OCI-LY7 (cell line): Measurements from ENCODE around the gene PANX3. TPM values are rescaled to one million over a fixed set of nuclear protein-coding genes. Genes with fewer than 3 reads are reported as not detected.
A peak's percentile ranks its signal among the peaks of the same experiment; 100 is the strongest.

ENCODE experiments used
- BruUV-seq: library from RNA; stranded (reverse); fragments of 400-500 nt; replicated peaks from 2 replicates; lab custom pipeline; 2021; lab: Mats Ljungman, UMichigan
- CTCF ChIA-PET: fragments of 300-600 bp; sonication (Branson Sonifier 250); formaldehyde crosslinking; loops from one replicate; lab custom pipeline; 2022; ENCODE audit warnings: antibody characterized with exemption; ENCODE audit not compliant: unreplicated experiment; lab: Charles Lee
- POLR2A ChIA-PET: fragments of 300-600 bp; sonication (Branson Sonifier 250); formaldehyde crosslinking; loops from one replicate; lab custom pipeline; 2022; ENCODE audit warnings: antibody characterized with exemption; lab: Charles Lee
- DNase-seq: peaks from one replicate; pipeline ENCODE4 v3.0.0-alpha.2; 2015; ENCODE audit warnings: low spot score
- H2AFZ ChIP-seq: fragments of 200-600 bp; sonication (generic), shearing (Covaris generic); 2 replicates; pipeline ENCODE4 v1.6.1; 2014; ENCODE audit warnings: mild to moderate bottlenecking, antibody characterized with exemption, low read length, moderate library complexity
- H3K27ac ChIP-seq: fragments of 200-600 bp; sonication (generic); 2 replicates; pipeline ENCODE4 v1.5.1; 2014; ENCODE audit warnings: mixed run types, low read depth, mild to moderate bottlenecking, moderate library complexity, low read length, inconsistent platforms; ENCODE audit not compliant: poor library complexity, severe bottlenecking
- H3K36me3 ChIP-seq: fragments of 200-600 bp; sonication (generic); 2 replicates; pipeline ENCODE4 v1.6.1; 2014; ENCODE audit warnings: mild to moderate bottlenecking, antibody characterized with exemption, low read length, moderate library complexity, mixed read lengths; ENCODE audit not compliant: insufficient read depth
- H3K4me1 ChIP-seq: fragments of 200-600 bp; sonication (generic); 2 replicates; pipeline ENCODE4 v1.5.1; 2014; ENCODE audit warnings: mild to moderate bottlenecking, low read length; ENCODE audit not compliant: insufficient read depth, poor library complexity, severe bottlenecking
- H3K4me2 ChIP-seq: fragments of 200-600 bp; sonication (generic); 2 replicates; pipeline ENCODE4 v1.6.1; 2014; ENCODE audit warnings: mild to moderate bottlenecking, low read length
- H3K4me3 ChIP-seq: fragments of 200-600 bp; sonication (generic); 2 replicates; pipeline ENCODE4 v1.5.1; 2014; ENCODE audit warnings: mild to moderate bottlenecking, low read depth, low read length; ENCODE audit not compliant: poor library complexity, severe bottlenecking
- H3K79me2 ChIP-seq: fragments of 200-600 bp; sonication (generic); 2 replicates; pipeline ENCODE4 v1.6.1; 2016; ENCODE audit warnings: low read depth, mild to moderate bottlenecking, low read length, moderate library complexity, mixed read lengths; ENCODE audit not compliant: insufficient read depth
- H3K9me2 ChIP-seq: fragments of 200-600 bp; sonication (generic); 2 replicates; pipeline ENCODE4 v1.6.1; 2016; ENCODE audit warnings: mild to moderate bottlenecking, low read length, mixed read lengths; ENCODE audit not compliant: insufficient read depth
- H3K9me3 ChIP-seq: fragments of 200-600 bp; sonication (generic); 2 replicates; pipeline ENCODE4 v1.6.1; 2014; ENCODE audit warnings: mild to moderate bottlenecking, mixed run types, low read length, mixed read lengths
- H4K20me1 ChIP-seq: fragments of 200-600 bp; sonication (generic); 2 replicates; pipeline ENCODE4 v1.6.1; 2014; ENCODE audit warnings: mild to moderate bottlenecking, antibody characterized with exemption, low read length, moderate library complexity, mixed read lengths; ENCODE audit not compliant: insufficient read depth
- EZH2phosphoT487 ChIP-seq: fragments of 200-600 bp; sonication (generic); IDR thresholded peaks from 2 replicates; pipeline ENCODE4 v1.6.1; 2018; ENCODE audit warnings: low read depth, borderline replicate concordance, mild to moderate bottlenecking, mixed run types, antibody characterized with exemption, low read length, moderate library complexity, mixed read lengths
- intact Hi-C: fragments of 100-400 bp; cut with micrococcal nuclease; formaldehyde crosslinking; loops from one replicate; pipeline ENCODE4 v1.10.0; 2022; ENCODE audit not compliant: unreplicated experiment
- total RNA-seq, 2 experiments: library from RNA; depleted of rRNA in 1 of 2; stranded (reverse); fragments of >200 nt in 1 of 2; shearing (Covaris generic) in 1 of 2; gene quantifications; 2 replicates each; pipeline ENCODE4 v1.2.3, GENCODE V29; 2014 to 2022
- TF ChIP-seq, protein P1 (sequence below): fragments of 200-600 bp; sonication (generic); conservative IDR thresholded peaks from 2 replicates; pipeline ENCODE4 v1.5.1; 2014; ENCODE audit warnings: mild to moderate bottlenecking, antibody characterized with exemption, low read length, moderate library complexity, mixed read lengths

The PANX3 gene
- total RNA-seq, 2 experiments from 2014 or later = not detected

DNA sequence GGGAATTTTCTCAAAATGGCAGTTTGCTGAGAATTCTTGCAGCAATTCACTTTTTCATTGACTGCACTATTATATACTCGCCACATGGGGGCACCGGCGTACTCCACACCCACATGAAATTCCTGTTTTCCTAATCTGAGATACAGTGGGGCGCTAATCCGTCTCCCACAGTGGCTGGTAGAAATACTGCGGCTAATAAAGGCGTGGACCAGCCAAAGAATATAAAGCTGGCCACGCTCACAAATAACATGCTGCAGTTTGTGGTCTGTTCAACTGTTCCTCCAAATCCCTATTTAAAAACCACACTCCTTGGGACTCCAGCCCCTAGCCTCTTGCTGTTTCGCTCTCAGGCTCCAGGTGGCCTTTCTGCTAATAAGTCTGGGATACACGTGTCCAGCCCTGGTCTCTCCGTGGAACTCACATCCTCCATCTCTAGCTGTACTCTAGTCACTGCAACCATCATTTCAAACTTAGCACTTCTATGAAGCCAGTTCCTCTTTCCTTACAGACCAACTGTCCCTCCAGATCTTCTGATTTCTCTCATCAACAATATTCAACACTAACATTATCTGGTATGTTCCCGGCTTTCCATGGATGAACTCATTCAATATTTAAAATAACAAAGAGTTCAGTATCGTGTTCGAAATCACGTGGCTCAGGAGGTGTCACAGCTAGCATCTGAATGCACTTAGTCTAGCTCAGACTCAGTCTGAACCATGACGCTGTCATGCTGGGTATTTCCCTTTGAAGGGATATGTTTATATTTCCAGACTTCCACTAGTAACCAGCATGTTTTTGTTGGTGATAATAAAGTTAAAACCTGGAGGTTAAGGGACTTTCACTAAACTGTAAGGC is 33.4 kb downstream of the PANX3 start:
- Histone ChIP-seq H3K4me1 (peaks cover 8% of the 10 kb centered on the region), H3K36me3 (peaks cover 10% of the 10 kb centered on the region; the same call in 1 of the 2 replicates), H3K27ac (no peak overlapping the region), H3K9me2 (no peaks in the 10 kb centered on the region), H3K4me3 (no peak overlapping the region), H2AFZ (peak overlapping the region; percentile 76), H3K9me3 (no peaks in the 10 kb centered on the region), H4K20me1 (no peaks in the 10 kb centered on the region), H3K4me2 (peak overlapping the region; percentile 38; the same call in 1 of the 2 replicates), H3K79me2 (no peaks in the 10 kb centered on the region)
- ChIA-PET CTCF (interaction anchor here (1.3 kb wide), 1 partner anchor 193 kb away, joined by 3 read pairs; no protein-coding TSS in a partner anchor), POLR2A (interaction anchor here (0.7 kb wide), 1 partner anchor 130 kb away, joined by 4 read pairs; no protein-coding TSS in a partner anchor)
- TF ChIP-seq EZH2phosphoT487 = no peak
- TF ChIP-seq, protein P1, sequence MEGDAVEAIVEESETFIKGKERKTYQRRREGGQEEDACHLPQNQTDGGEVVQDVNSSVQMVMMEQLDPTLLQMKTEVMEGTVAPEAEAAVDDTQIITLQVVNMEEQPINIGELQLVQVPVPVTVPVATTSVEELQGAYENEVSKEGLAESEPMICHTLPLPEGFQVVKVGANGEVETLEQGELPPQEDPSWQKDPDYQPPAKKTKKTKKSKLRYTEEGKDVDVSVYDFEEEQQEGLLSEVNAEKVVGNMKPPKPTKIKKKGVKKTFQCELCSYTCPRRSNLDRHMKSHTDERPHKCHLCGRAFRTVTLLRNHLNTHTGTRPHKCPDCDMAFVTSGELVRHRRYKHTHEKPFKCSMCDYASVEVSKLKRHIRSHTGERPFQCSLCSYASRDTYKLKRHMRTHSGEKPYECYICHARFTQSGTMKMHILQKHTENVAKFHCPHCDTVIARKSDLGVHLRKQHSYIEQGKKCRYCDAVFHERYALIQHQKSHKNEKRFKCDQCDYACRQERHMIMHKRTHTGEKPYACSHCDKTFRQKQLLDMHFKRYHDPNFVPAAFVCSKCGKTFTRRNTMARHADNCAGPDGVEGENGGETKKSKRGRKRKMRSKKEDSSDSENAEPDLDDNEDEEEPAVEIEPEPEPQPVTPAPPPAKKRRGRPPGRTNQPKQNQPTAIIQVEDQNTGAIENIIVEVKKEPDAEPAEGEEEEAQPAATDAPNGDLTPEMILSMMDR = peak; percentile 94
- intact Hi-C loops = loop anchor here (1.0 kb wide), 2 partner anchors 119 to 193 kb away; no protein-coding TSS in a partner anchor
- DNase-seq = peak; percentile 51
- no TSS peak for BruUV-seq

- ChIA-PET POLR2A (interaction anchor here (0.8 to 1.2 kb wide), 2 partner anchors 16 to 21 kb away, joined by 4 to 6 read pairs; no protein-coding TSS in a partner anchor), CTCF (no interaction called here)
- Histone ChIP-seq H3K27ac (no peak overlapping the region), H3K4me3 (no peak overlapping the region), H3K4me2 (peak overlapping the region; percentile 8; the same call in 1 of the 2 replicates), H4K20me1 (no peaks in the 10 kb centered on the region), H3K4me1 (peaks cover 8% of the 10 kb centered on the region), H3K9me2 (no peaks in the 10 kb centered on the region), H3K36me3 (no peaks in the 10 kb centered on the region), H3K79me2 (no peaks in the 10 kb centered on the region), H3K9me3 (no peaks in the 10 kb centered on the region), H2AFZ (no peak overlapping the region; the same call in 1 of the 2 replicates)
- DNase-seq = peak; percentile 32
- intact Hi-C loops = no loop called here
- TF ChIP-seq, protein P1 = no peak
- TF ChIP-seq EZH2phosphoT487 = no peak
- no TSS peak for BruUV-seq
These were observed 34.9 kb downstream of the PANX3 start for GRCh38 chr11:124646148-124646547.
